ENCODE results near the gene LAMC1. TPM values are rescaled to one million over a fixed set of nuclear protein-coding genes. Genes with fewer than 3 reads are reported as not detected.

LAMC1 gene
- total and polyA plus RNA-seq, 2 experiments from 2014 or later = 18.4 to 116 TPM

- TF ChIP-seq ZNF462 (CRISPR knock-in tag; IDR thresholded peaks at IDR 0.05) = no peak
- TF ChIP-seq EZH2 (IDR thresholded peaks at IDR 0.05; ENCODE audit: low read depth, unreplicated experiment) = no peak
- TF ChIP-seq ZNF331 (CRISPR knock-in tag; IDR thresholded peaks at IDR 0.05; ENCODE audit: low read depth) = no peak
Measured at GRCh38 chr1:183002797-183003196, 20.4 kb upstream of the LAMC1 start (continued).

- H3K27ac ChIP-seq (ENCODE audit: low read depth) = no peak overlapping the region
- Mint-ChIP-seq H3K9me3 (0 out of 3 replicates have a peak, but pooled peaks cover 3% of the 10 kb centered on the region), H3K27ac (no peak overlapping the region)
- TF ChIP-seq JUNB (IDR thresholded peaks at IDR 0.05; ENCODE audit: unreplicated experiment) (no peak), POLR2AphosphoS5 (IDR thresholded peaks at IDR 0.05; ENCODE audit: low read depth) (no peak), ZNF114 (CRISPR knock-in tag; IDR thresholded peaks at IDR 0.05) (no peak), STAT1 (IDR thresholded peaks at IDR 0.05; ENCODE audit: unreplicated experiment) (no peak), ZNF331 (CRISPR knock-in tag; IDR thresholded peaks at IDR 0.05; ENCODE audit: low read depth) (no peak), EZH2phosphoT487 (IDR thresholded peaks at IDR 0.05; ENCODE audit: unreplicated experiment) (no peak), NANOG (IDR thresholded peaks at IDR 0.05; ENCODE audit: borderline replicate concordance) (no peak), CTCF (conservative IDR thresholded peaks at IDR 0.05; ENCODE audit: low read depth in 2 of 2) (no peak)
Measured at GRCh38 chr1:183003203-183003602, 20.0 kb upstream of the LAMC1 start.

More at GRCh38 chr1:183003203-183003602, 20.0 kb upstream of the LAMC1 start:
- no peaks in the 10 kb centered on the region; the same call in 2 of the 3 replicates for H3K4me1 Mint-ChIP-seq
- Histone ChIP-seq H3K4me3 (no peak overlapping the region), H2AFZ (no peak overlapping the region), H3K27me3 (ENCODE audit: insufficient read depth) (no peaks in the 10 kb centered on the region), H3K36me3 (ENCODE audit: insufficient read depth) (no peaks in the 10 kb centered on the region), H4K20me1 (replicated peaks; ENCODE audit: insufficient read depth) (no peaks in the 10 kb centered on the region), H3F3A (replicated peaks; ENCODE audit: low read depth) (no peaks in the 10 kb centered on the region), H3K4me2 (no peak overlapping the region), H3K9me2 (ENCODE audit: insufficient read depth) (0 out of 2 replicates have a peak, but pooled peaks cover 3% of the 10 kb centered on the region), H3K4me1 (ENCODE audit: insufficient read depth) (no peaks in the 10 kb centered on the region), H3K79me2 (replicated peaks; ENCODE audit: insufficient read depth) (no peaks in the 10 kb centered on the region)
- H3K36me3 Mint-ChIP-seq (ENCODE audit: low read depth) = no peaks in the 10 kb centered on the region; the same call in 2 of the 3 replicates
- no peaks in the 10 kb centered on the region for H3K27me3 Mint-ChIP-seq (ENCODE audit: insufficient read depth, low read depth, poor library complexity)
- no peak for ATAC-seq
- H3K4me3 Mint-ChIP-seq = no peak overlapping the region
- no peak for DNase-seq (ENCODE audit: low spot score)

Measured in GM23338 (cell line).